CD14-positive monocyte (primary cell): ENCODE data around the gene GPR142. TPM values are rescaled to one million over a fixed set of nuclear protein-coding genes. Genes with fewer than 3 reads are reported as not detected.

Experiments
- DNase-seq, 3 donors: peaks; one replicate each; pipeline ENCODE4 v3.0.0-alpha.2; 2011 to 2022
- H2AFZ ChIP-seq: 2 replicates; pipeline ENCODE4 v1.6.0; 2012; ENCODE audit warnings: mild to moderate bottlenecking, low read depth, low read length, inconsistent platforms; ENCODE audit not compliant: insufficient read depth, poor library complexity, severe bottlenecking
- H3K27ac ChIP-seq, 2 donors: 1 replicate in 1 of 2; 2 replicates in 1 of 2; pipeline ENCODE4 v1.5.1; 2012 to 2013; ENCODE audit warnings: low read length in 2 of 2, control low read depth in 1 of 2, inconsistent platforms in 1 of 2, low read depth in 1 of 2, mild to moderate bottlenecking in 1 of 2
- H3K27me3 ChIP-seq, 2 donors: one replicate each; pipeline versions ENCODE4 v1.6.0 to v1.6.1; 2011 to 2013; ENCODE audit warnings: low read length in 2 of 2; ENCODE audit not compliant: control insufficient read depth in 2 of 2, insufficient read depth in 2 of 2
- H3K36me3 ChIP-seq, 2 donors: replicated peaks in 1 of 2; 1 replicate in 1 of 2; 2 replicates in 1 of 2; pipeline versions ENCODE4 v1.5.1 to v1.6.1; 2012 to 2013; ENCODE audit warnings: low read length in 2 of 2, control low read depth in 1 of 2, inconsistent platforms in 1 of 2, mild to moderate bottlenecking in 1 of 2; ENCODE audit not compliant: insufficient read depth in 2 of 2, control insufficient read depth in 1 of 2
- H3K4me1 ChIP-seq, 2 donors: 1 replicate in 1 of 2; 2 replicates in 1 of 2; pipeline versions ENCODE4 v1.5.1 to v1.6.1; 2012 to 2013; ENCODE audit warnings: low read length in 2 of 2, control low read depth in 1 of 2, inconsistent platforms in 1 of 2, mild to moderate bottlenecking in 1 of 2, moderate library complexity in 1 of 2; ENCODE audit not compliant: insufficient read depth in 2 of 2, control insufficient read depth in 1 of 2
- H3K4me2 ChIP-seq: replicated peaks from 2 replicates; pipeline ENCODE3; 2012; ENCODE audit warnings: low read length, moderate library complexity, mild to moderate bottlenecking; ENCODE audit not compliant: poor library complexity, severe bottlenecking; ENCODE audit errors: extremely low read depth
- H3K4me3 ChIP-seq, 3 experiments: fragments of 200-600 bp in 1 of 3; sonication (generic) in 1 of 3; replicated peaks in 1 of 3; 1 replicate in 2 of 3; 2 replicates in 1 of 3; pipeline ENCODE4 v1.5.1; 2011 to 2013; ENCODE audit warnings: low read length in 3 of 3, mild to moderate bottlenecking in 3 of 3, control low read depth in 2 of 3, low read depth in 2 of 3, inconsistent platforms in 1 of 3, moderate library complexity in 1 of 3
- H3K79me2 ChIP-seq: 2 replicates; pipeline ENCODE4 v1.6.0; 2012; ENCODE audit warnings: mild to moderate bottlenecking, control low read depth, inconsistent platforms, low read length, moderate library complexity; ENCODE audit not compliant: insufficient read depth
- H3K9ac ChIP-seq: 2 replicates; pipeline ENCODE4 v1.6.0; 2017; ENCODE audit warnings: low read length, mild to moderate bottlenecking; ENCODE audit not compliant: insufficient read depth, poor library complexity, severe bottlenecking
- H3K9me3 ChIP-seq, 2 donors: replicated peaks in 1 of 2; 1 replicate in 1 of 2; 2 replicates in 1 of 2; pipeline versions ENCODE4 v1.5.1 to v1.6.1; 2012 to 2013; ENCODE audit warnings: low read length in 2 of 2, control low read depth in 1 of 2; ENCODE audit not compliant: control insufficient read depth in 1 of 2, insufficient read depth in 1 of 2
- H4K20me1 ChIP-seq: 2 replicates; pipeline ENCODE4 v1.6.0; 2012; ENCODE audit warnings: mild to moderate bottlenecking, low read length, control low read depth, moderate library complexity; ENCODE audit not compliant: insufficient read depth
- H3K27ac Mint-ChIP-seq, 7 donors: one replicate each; pipeline ENCODE4 v1.8.0; 2020; ENCODE audit warnings: mild to moderate bottlenecking in 7 of 7, mixed read lengths in 7 of 7, moderate library complexity in 6 of 7, inconsistent platforms in 2 of 7
- H3K27me3 Mint-ChIP-seq, 3 donors: one replicate each; pipeline ENCODE4 v1.8.0; 2021 to 2022; ENCODE audit warnings: low read depth in 3 of 3, mild to moderate bottlenecking in 3 of 3, mixed read lengths in 3 of 3, moderate library complexity in 3 of 3, inconsistent platforms in 1 of 3
- H3K36me3 Mint-ChIP-seq, 2 donors: one replicate each; pipeline ENCODE4 v1.8.0; 2020; ENCODE audit warnings: mixed read lengths in 2 of 2, inconsistent platforms in 1 of 2, mild to moderate bottlenecking in 1 of 2
- H3K4me1 Mint-ChIP-seq: one replicate; pipeline ENCODE4 v1.8.0; 2020; ENCODE audit warnings: mild to moderate bottlenecking, mixed read lengths
- H3K4me3 Mint-ChIP-seq, 2 donors: one replicate each; pipeline ENCODE4 v1.8.0; 2020; ENCODE audit warnings: mild to moderate bottlenecking in 2 of 2, mixed read lengths in 2 of 2, moderate library complexity in 1 of 2
- H3K9me3 Mint-ChIP-seq, 7 donors: one replicate each; pipeline ENCODE4 v1.8.0; 2020 to 2022; ENCODE audit warnings: mixed read lengths in 7 of 7, mild to moderate bottlenecking in 6 of 7, moderate library complexity in 6 of 7, inconsistent platforms in 2 of 7
- WGBS: methylation state at CpG from one replicate; pipeline ENCODE4 v1.1.5; 2013; ENCODE audit warnings: missing lambda C conversion rate; ENCODE audit not compliant: insufficient coverage; 5-methylcytosine and 5-hydroxymethylcytosine counted together
- intact Hi-C, 2 donors: fragments of 100-400 bp; cut with micrococcal nuclease; formaldehyde crosslinking; loops; one replicate each; pipeline versions ENCODE4 v1.15.0 to v1.15.1; 2023
- polyA plus RNA-seq, 3 donors: library from polyadenylated mRNA; depleted of rRNA in 1 of 3; unstranded in 2 of 3; stranded (reverse) in 1 of 3; fragments of 300-500 nt in 2 of 3; fragments of >200 nt in 1 of 3; fragmentation: Illumina TruSeq in 2 of 3; gene quantifications; 1 replicate in 2 of 3; 2 replicates in 1 of 3; pipeline ENCODE4 v1.2.3, GENCODE V29; 2012 to 2021
- TF ChIP-seq, protein P1 (sequence below): fragments of 200-600 bp; IDR thresholded peaks from one replicate; pipeline ENCODE4 v1.8.0; 2022; ENCODE audit warnings: antibody characterized with exemption, mild to moderate bottlenecking

GPR142 gene
- polyA plus RNA-seq, 3 donors, result not detected

DNA sequence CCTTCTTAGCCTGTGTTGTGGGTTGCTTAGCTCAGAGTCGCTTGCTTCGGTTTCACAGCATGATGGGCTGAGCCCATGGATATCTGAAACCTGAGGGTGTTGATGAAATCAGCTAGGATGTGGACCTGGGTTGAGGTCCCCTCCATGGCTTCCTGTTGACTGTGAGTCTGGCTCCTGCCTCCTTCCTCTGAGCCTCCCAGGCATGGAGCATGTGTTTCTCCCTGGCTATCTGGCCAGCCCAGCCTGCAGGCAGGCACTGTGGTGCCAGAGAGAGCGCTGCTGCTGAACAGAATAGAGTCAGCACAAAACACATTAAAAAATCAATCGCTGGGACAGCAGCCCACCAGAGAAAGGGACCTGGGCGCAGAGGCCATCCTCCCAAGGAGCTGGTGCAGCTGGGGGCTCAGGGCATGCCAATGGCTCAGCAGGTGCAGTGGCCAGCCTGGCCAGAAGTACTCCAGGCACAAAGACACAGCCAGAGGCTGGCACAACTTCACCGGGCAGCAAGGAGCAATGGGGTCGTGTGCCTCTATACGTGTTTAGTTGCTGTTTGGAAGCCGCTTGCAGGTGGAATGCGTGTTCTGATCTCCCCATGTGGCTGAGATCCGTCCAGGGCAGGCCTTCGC is 36.3 kb downstream of the GPR142 start:
- H3K9ac ChIP-seq, result no peak overlapping the region
- H3K27ac Mint-ChIP-seq, result no peak overlapping the region
- no peaks in the 10 kb centered on the region for H3K79me2 ChIP-seq
- intact Hi-C loops, result no loop called here
- H2AFZ ChIP-seq, result no peak overlapping the region
- no peaks in the 10 kb centered on the region for H3K9me3 ChIP-seq
- no peaks in the 10 kb centered on the region for H3K27me3 ChIP-seq
- H3K4me2 ChIP-seq, result no peak overlapping the region
- no peak overlapping the region for H3K27ac ChIP-seq
- peaks cover 10 to 20% (median 11%) of the 10 kb centered on the region in 3 donors for H3K27me3 Mint-ChIP-seq
- peak overlapping the region in 1 of 2 donors; percentile 26 for H3K4me3 Mint-ChIP-seq
- no peaks in the 10 kb centered on the region for H3K36me3 ChIP-seq
- peaks cover 0 to 9% (median 4%) of the 10 kb centered on the region in 7 donors for H3K9me3 Mint-ChIP-seq
- H3K4me1 ChIP-seq, result no peaks in the 10 kb centered on the region
- H3K36me3 Mint-ChIP-seq, result no peaks in the 10 kb centered on the region
- DNase-seq, result no peak
- H4K20me1 ChIP-seq, result no peaks in the 10 kb centered on the region
- H3K4me3 ChIP-seq, result no peak overlapping the region
- TF ChIP-seq, protein P1, sequence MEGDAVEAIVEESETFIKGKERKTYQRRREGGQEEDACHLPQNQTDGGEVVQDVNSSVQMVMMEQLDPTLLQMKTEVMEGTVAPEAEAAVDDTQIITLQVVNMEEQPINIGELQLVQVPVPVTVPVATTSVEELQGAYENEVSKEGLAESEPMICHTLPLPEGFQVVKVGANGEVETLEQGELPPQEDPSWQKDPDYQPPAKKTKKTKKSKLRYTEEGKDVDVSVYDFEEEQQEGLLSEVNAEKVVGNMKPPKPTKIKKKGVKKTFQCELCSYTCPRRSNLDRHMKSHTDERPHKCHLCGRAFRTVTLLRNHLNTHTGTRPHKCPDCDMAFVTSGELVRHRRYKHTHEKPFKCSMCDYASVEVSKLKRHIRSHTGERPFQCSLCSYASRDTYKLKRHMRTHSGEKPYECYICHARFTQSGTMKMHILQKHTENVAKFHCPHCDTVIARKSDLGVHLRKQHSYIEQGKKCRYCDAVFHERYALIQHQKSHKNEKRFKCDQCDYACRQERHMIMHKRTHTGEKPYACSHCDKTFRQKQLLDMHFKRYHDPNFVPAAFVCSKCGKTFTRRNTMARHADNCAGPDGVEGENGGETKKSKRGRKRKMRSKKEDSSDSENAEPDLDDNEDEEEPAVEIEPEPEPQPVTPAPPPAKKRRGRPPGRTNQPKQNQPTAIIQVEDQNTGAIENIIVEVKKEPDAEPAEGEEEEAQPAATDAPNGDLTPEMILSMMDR, result no peak
- 68% methylated on average over 11 of the region's 12 CpGs for WGBS
- H3K4me1 Mint-ChIP-seq, result no peaks in the 10 kb centered on the region

DNA sequence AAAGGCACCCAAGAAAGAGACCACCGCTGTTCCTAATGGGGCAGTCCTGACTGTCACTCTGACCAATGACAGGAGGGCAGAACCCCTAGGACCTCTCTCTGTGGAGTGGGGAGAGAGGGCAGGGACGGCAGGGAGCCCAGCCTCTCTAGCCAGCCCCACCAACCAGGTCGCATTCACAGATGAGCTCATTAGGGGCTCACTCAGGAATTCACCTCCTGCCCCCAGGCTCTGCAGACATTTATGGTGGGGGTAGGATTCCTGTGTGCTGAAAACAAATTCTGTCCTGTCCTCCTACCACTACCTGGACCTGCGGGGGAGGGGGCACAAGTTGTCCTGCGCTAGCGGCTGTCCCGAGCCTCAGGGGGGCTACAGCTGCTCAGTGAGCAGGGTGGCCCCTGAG is 36.9 kb downstream of the GPR142 start:
- H3K36me3 ChIP-seq, result no peaks in the 10 kb centered on the region
- no peak overlapping the region for H3K4me3 Mint-ChIP-seq
- H3K4me1 Mint-ChIP-seq, result no peaks in the 10 kb centered on the region
- H3K9ac ChIP-seq, result no peak overlapping the region
- no peak for DNase-seq
- TF ChIP-seq, protein P1, result no peak
- H3K4me2 ChIP-seq, result no peak overlapping the region
- H3K9me3 Mint-ChIP-seq, result peaks cover 0 to 9% (median 4%) of the 10 kb centered on the region in 7 donors
- no peaks in the 10 kb centered on the region for H3K79me2 ChIP-seq
- no peak overlapping the region for H3K4me3 ChIP-seq
- WGBS, result 95% methylated on average over 3 of the region's 7 CpGs
- no peaks in the 10 kb centered on the region for H3K36me3 Mint-ChIP-seq
- no peak overlapping the region for H2AFZ ChIP-seq
- no peak overlapping the region for H3K27ac ChIP-seq
- H3K4me1 ChIP-seq, result no peaks in the 10 kb centered on the region
- H3K27me3 ChIP-seq, result no peaks in the 10 kb centered on the region
- H3K27ac Mint-ChIP-seq, result no peak overlapping the region
- H3K9me3 ChIP-seq, result no peaks in the 10 kb centered on the region
- no peaks in the 10 kb centered on the region for H4K20me1 ChIP-seq
- H3K27me3 Mint-ChIP-seq, result peaks cover 8 to 20% (median 11%) of the 10 kb centered on the region in 3 donors
- intact Hi-C loops, result no loop called here
